Keratinocyte (primary cell): ENCODE data around the gene HOMER1.

Experiments
- CTCF ChIP-seq, 3 experiments: IDR thresholded peaks in 1 of 3; conservative IDR thresholded peaks in 1 of 3; optimal IDR thresholded peaks in 1 of 3; 2 replicates in 2 of 3; 3 replicates in 1 of 3; pipeline versions ENCODE3 to v1.5.1; 2011; ENCODE audit warnings: low read length in 3 of 3, mild to moderate bottlenecking in 3 of 3, moderate library complexity in 2 of 3, control low read depth in 1 of 3, inconsistent platforms in 1 of 3; ENCODE audit not compliant: insufficient read depth in 2 of 3; ENCODE audit errors: extremely low read depth in 1 of 3
- EZH2 ChIP-seq: IDR thresholded peaks from one replicate; pipeline ENCODE4 v1.6.1; 2012; ENCODE audit warnings: inconsistent platforms, mild to moderate bottlenecking, low read length, moderate library complexity

GRCh38 chr5:79416499-79416898, 97.4 kb downstream of the HOMER1 start:
- TF ChIP-seq CTCF (optimal IDR thresholded peaks at IDR 0.05 in 1 of 3, IDR thresholded peaks at IDR 0.05 in 1 of 3, conservative IDR thresholded peaks at IDR 0.05 in 1 of 3; ENCODE audit: extremely low read depth in 1 of 3, insufficient read depth in 2 of 3, low read length in 3 of 3) (no peak), EZH2 (no peak)
